CD4-positive, alpha-beta T cell treated with Interleukin-15 for 4 hours (primary cell): ENCODE measurements around the gene SUGT1.

Experiments
- DNase-seq: peaks from one replicate; pipeline ENCODE4 v3.0.0-alpha.2; 2020; ENCODE audit warnings: low spot score

SUGT1 gene

DNA sequence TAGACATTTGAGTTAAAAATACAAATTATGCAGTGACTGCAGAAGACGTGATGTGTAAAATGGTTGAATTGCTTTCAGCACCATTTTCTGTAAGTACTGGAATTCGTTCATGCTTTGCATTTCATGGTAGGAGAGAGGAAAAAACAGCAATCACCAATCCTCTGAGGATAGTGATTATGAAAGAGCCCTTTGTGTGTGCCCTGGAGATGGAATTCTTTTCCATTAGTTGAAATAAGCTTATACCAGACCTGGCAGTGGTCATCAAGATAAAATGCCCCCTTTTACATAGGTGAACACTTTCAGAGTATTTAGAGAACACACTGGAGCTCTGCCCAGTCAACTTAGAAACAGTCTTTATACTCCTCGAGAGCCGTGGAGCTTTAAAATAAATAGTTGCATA is 85.3 kb downstream of the SUGT1 start:
- DNase-seq: no peak

DNA sequence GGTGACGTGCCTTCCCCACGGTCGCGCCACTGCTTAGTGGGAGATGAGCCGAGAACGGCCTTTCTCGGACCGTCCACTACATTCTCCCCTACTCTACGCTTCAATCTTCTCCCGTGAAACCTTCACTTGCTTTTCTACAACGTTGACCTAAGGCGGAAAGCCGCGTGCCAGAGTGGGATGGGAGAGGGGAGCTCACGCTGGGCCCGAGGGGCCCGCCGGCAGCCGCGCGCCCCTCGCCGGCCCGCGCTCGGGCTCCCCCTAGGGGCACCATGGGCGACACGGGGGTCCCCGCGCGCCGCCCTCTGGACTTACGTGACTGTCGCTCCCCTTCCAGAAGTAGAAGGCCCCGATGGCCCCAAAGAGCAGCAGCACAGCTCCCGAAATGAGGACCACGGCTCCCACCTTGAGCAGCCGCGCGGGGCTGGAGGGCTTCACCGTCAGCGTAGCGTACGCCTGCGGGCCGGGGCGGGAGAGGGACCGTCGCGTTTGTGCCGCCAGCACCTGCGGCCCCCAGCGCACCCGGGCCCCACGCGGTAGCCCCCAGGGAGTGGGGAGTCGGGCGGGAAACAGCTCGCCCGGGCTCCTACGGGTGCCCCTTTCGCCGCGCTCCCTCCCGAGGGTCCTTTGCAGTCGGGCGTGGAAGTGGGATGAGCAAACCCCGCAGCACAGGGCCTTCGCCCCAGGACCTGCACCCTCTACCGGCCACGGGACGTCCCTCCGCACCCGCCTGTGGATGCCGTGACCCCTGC is 86.3 kb downstream of the SUGT1 start:
- peak; percentile 1 for DNase-seq

DNA sequence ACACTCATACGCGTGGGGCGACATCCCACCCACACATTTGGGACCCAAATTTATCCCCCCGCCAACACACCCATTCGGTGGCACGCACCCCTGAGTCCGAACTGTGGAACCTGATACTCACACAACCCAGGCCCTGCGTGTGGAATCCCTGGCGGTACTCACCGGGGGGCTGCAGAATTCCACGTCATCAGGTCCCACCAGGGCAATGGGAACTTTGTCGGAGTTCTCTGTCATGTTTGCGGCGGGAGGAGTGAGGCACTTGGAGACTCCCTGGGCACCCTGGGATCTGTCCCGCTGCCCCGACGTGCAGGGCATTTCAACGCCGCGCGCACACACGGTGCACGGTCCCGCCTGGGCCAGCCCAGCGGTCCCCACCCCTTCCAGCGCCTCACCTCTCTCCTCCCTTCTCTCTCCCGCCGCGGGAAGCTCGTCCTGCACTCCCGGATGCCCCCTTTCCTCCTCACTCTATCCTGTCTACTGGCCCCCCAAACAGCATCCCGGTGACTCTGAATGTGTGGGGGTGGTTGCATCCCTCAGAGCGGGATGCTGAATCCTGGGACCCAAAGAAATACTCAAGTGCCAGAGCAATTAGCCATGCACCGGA is 86.9 kb downstream of the SUGT1 start, which contains the start of gene CNMD:
Gene CNMD, minus strand, starts transcription at position 353 of the 604 bp plus-strand sequence. Its CDS starts 119 bp downstream, at position 234.
- no peak for DNase-seq

DNA sequence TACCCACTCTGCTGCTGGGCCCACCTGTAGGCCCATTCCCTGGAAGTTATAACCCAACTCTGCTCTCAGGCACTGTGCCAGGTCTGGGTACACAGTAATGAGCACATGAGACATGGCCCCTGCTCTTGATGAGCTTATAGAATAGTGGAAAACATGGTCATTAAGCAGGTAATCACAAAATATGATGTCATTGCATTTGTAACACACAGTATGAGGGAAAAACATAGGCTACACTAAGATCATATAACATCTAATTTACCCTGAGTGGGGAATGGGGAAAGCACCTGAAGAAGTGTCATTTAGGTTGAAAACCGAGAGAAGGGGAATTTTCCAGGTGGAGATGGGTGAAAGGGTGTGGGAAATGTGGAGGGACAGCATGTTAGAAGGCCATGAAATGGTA is 90.9 kb downstream of the SUGT1 start:
- no peak for DNase-seq

DNA sequence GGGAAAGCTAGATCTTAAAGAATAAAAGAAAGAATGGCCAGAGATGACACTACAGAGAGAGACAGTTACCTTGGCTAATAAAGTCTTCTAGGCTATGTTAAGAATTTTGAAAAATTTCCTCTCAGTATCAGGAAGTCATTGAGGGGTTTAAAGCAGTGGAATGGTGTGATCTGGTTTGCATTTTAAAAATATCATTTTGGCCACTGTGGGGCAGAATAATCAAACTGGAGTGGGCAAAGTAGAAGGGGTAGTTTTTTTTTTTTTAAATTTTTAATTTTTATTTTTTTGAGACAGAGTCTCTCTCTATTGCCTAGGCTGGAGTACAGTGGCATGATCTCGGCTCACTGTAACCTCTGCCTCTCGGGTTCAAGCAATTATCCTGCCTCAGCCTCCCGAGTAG is 91.4 kb downstream of the SUGT1 start:
- DNase-seq: no peak

DNA sequence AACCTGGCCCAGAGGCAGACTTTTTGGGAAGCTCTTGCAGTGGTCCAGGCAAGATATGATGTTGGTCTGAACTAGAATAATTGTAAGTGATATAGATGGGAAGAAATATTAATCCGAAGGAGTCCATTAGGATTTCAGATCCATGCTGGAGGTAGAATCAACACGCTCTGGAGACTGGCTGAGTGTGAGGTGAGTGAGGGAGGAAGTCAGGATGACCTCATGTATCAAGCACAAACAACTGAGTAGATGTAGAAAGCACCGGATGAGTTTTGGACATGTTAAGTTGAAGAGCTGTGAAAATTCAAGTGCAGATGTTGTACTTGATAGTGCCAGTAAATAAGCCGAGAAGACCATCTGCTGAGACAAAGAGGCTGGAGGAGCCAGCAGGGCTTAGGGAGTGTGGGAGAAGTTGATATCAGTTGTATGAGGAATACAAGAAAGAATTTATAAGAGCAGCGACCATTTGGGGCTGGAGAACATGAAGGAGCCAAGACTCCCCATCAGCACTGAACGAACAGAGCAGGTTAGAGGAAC is 92.3 kb downstream of the SUGT1 start:
- no peak for DNase-seq

DNA sequence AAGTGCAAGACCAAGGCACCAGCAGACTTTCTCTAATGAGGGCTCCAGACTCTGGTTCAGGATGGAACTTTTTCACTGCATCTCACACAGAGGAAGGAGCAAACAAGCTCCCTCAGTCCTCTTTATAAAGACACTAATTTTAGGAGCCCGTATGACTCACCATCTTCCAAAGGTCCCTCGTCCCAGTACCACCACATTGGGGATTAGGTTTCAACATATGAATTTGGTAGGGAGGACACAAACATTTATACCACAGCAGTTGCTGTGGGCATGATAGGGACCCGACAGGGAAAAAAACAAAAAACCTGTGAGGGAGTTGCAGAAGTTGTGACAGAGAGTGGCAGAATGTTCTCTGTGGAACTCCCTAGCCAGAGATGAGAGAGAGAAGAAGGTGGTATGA is 93.5 kb downstream of the SUGT1 start:
- DNase-seq: no peak

DNA sequence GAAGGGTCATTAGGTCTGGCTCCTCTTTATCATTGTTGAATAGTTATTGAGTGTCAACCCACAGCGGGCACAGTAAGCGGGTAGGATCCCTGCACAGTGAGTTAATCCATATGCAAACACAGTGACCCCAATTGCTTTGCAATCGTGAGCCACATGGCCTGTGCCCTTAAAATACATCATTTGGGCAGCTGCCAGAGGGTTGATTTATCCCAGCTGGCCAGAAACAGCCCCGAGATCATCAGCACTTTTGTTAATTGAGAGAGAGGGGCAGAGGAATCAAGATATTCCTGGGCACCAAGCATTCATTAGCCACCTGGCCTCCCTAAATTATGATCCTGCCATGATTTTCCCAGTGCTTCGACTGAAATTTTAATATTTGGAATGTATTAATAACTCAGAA is 96.8 kb downstream of the SUGT1 start:
- DNase-seq: no peak
